ENCODE results near the gene PITX1. TPM values are rescaled to one million over a fixed set of nuclear protein-coding genes. Genes with fewer than 3 reads are reported as not detected.

Gene PITX1
- total RNA-seq, 4 donors from 2014 or later = 571 to 1,232 (median 680) TPM

- Histone ChIP-seq H3K27me3 (no peaks in the 10 kb centered on the region), H3K9me3 (no peaks in the 10 kb centered on the region), H3K4me1 (peaks cover 0 to 31% (median 0%) of the 10 kb centered on the region in 3 donors), H3K4me3 (no peak overlapping the region), H3K27ac (no peak overlapping the region), H3K36me3 (no peaks in the 10 kb centered on the region)
- intact Hi-C loops (cut with DNase I) = no loop called here
- WGBS, 2 donors = 57 to 80% methylated on average over 5 to 14 of the region's 17 CpGs
- no peak for DNase-seq
- TF ChIP-seq CTCF (IDR thresholded peaks at IDR 0.05) = no peak
Observed at GRCh38 chr5:135062216-135063055, 28.4 kb upstream of the PITX1 start.

GRCh38 chr5:135061001-135061400 lies 27.0 kb upstream of the PITX1 start:
- TF ChIP-seq CTCF (IDR thresholded peaks at IDR 0.05) = no peak
- no peak for TF ChIP-seq POLR2A (IDR thresholded peaks at IDR 0.05)
- DNase-seq = no peak
- Histone ChIP-seq H3K27ac (no peak overlapping the region), H3K4me3 (no peak overlapping the region), H3K27me3 (no peaks in the 10 kb centered on the region), H3K36me3 (no peaks in the 10 kb centered on the region), H3K9me3 (no peaks in the 10 kb centered on the region), H3K4me1 (peaks cover 0 to 31% (median 0%) of the 10 kb centered on the region in 3 donors)
- 87 to 93% methylated on average over 6 of the region's 6 CpGs for WGBS, 2 donors
- intact Hi-C loops (cut with DNase I) = no loop called here

- TF ChIP-seq POLR2A (IDR thresholded peaks at IDR 0.05) = no peak
- TF ChIP-seq CTCF (IDR thresholded peaks at IDR 0.05) = no peak
- intact Hi-C loops (cut with DNase I) = no loop called here
- H3K27me3 ChIP-seq = no peaks in the 10 kb centered on the region
- H3K4me1 ChIP-seq = peaks cover 0 to 30% (median 0%) of the 10 kb centered on the region in 3 donors
- no peak for DNase-seq
- no peaks in the 10 kb centered on the region for H3K9me3 ChIP-seq
- no peaks in the 10 kb centered on the region for H3K36me3 ChIP-seq
- H3K4me3 ChIP-seq = no peak overlapping the region
- no peak overlapping the region for H3K27ac ChIP-seq
- 70 to 80% methylated on average over 3 of the region's 3 CpGs for WGBS, 2 donors
Observed at GRCh38 chr5:135060021-135060420, 26.0 kb upstream of the PITX1 start.

- WGBS, 2 donors = 74 to 83% methylated on average over 5 to 9 of the region's 12 CpGs
- H3K27me3 ChIP-seq = no peaks in the 10 kb centered on the region
- TF ChIP-seq POLR2A (IDR thresholded peaks at IDR 0.05) (no peak), CTCF (IDR thresholded peaks at IDR 0.05) (peak in 1 of 6 experiments; percentile 20)
Observed at GRCh38 chr5:135059000-135059923, 25.2 kb upstream of the PITX1 start.

GRCh38 chr5:135058331-135058732 lies 24.3 kb upstream of the PITX1 start:
- intact Hi-C loops (cut with DNase I) = no loop called here
- no peaks in the 10 kb centered on the region for H3K9me3 ChIP-seq
- 59 to 89% methylated on average over 3 to 4 of the region's 8 CpGs for WGBS, 2 donors
- no peak for TF ChIP-seq POLR2A (IDR thresholded peaks at IDR 0.05)
- TF ChIP-seq CTCF (IDR thresholded peaks at IDR 0.05) = no peak
- no peak overlapping the region for H3K27ac ChIP-seq
- peaks cover 0 to 19% (median 0%) of the 10 kb centered on the region in 3 donors for H3K4me1 ChIP-seq
- H3K4me3 ChIP-seq = no peak overlapping the region
- peaks cover 0 to 6% (median 0%) of the 10 kb centered on the region in 4 donors for H3K27me3 ChIP-seq
- DNase-seq = no peak
- no peaks in the 10 kb centered on the region for H3K36me3 ChIP-seq

More at GRCh38 chr5:135059000-135059923, 25.2 kb upstream of the PITX1 start:
- no peak for DNase-seq
- Histone ChIP-seq H3K4me3 (no peak overlapping the region), H3K9me3 (no peaks in the 10 kb centered on the region), H3K27ac (no peak overlapping the region), H3K4me1 (peaks cover 0 to 29% (median 0%) of the 10 kb centered on the region in 3 donors), H3K36me3 (no peaks in the 10 kb centered on the region)
- intact Hi-C loops (cut with DNase I) = no loop called here
